Head of caudate nucleus (tissue), 42 donors: ENCODE measurements around the gene LRCH4.

Experiments
- DNase-seq, 42 donors: peaks; one replicate each; pipeline versions ENCODE4 v3.0.0 to v3.0.0-alpha.2; 2020 to 2021; ENCODE audit warnings: mixed read lengths in 7 of 42
- intact Hi-C: fragments of 100-400 bp; cut with DNase I; formaldehyde crosslinking; loops from one replicate; pipeline ENCODE4 v1.15.0; 2022

The LRCH4 gene

DNA sequence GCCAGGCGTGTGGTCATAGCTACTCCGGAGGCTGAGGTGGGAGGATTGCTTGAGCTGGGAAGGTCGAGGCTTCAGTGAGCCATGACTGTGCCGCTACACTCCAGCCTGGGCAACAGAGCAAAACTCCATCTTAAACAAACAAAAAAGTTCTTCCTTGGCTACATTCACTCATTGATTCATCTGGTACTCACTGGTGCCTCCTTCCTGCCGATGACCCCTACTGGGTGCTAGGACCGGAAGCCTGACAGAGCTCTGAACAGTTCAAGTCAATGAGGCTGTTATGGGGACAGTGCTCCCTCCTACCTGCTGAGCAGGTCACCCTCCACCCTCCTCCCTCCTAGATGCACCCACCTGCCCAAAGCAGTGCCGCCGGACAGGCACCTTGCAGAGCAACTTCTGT, 21.2 kb upstream of the LRCH4 start:
- intact Hi-C loops: no loop called here
- DNase-seq: no peak

DNA sequence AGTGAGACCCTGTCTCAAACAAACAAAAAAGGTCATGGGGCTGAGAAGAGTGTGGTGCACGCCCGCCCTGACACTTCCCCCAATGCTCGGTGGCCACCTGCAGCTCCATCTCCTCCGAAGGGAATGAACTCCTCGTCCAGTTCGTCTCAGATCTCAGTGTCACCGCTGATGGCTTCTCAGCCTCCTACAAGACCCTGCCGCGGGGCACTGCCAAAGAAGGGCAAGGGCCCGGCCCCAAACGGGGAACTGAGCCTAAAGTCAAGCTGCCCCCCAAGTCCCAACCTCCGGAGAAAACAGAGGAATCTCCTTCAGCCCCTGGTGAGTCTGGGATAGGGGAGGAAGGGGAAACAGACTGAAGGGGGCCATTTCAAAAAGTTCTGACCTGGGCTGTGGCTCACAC, 20.4 kb upstream of the LRCH4 start:
- DNase-seq: no peak
- intact Hi-C loops: no loop called here

DNA sequence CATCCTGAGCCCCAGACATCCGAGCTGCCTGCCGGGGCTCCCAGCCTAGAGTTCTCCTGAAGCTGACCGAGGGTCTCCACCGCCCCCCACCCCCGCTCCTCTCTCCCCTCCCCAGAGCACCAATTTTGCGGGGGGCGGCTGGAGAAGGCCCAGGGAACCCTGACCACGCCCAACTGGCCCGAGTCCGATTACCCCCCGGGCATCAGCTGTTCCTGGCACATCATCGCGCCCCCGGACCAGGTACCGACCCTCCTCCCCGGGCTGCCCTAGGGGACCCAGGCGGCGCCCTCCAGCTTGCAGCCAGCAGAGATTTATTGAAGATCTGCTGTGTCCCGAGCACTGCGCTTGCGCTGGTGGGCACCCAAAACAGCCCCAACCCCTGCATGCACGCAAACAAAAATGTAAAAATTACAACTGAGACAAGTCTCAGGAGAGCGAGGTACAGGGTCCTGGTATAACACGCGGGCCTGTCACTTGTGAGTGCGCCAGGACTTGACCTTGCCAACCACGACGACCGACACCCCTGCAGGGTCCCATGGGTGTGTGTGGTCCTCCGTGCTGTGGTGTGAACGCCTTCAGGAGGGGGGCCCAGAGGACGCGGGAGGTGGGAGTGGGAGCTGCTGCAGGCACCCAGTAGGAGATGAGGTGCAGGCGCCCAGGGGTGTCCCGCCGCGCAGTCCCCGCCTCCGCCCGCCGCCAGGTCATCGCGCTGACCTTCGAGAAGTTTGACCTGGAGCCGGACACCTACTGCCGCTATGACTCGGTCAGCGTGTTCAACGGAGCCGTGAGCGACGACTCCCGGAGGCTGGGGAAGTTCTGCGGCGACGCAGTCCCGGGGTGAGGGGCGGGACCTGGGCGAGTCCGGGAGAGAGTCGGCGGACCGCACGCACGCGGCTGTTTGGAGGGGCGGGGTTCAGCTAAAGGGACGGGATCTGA, 19.3 kb upstream of the LRCH4 start:
- DNase-seq: peak in 8 of 42 donors; percentile 10 to 55 (median 31)
- intact Hi-C loops: no loop called here

DNA sequence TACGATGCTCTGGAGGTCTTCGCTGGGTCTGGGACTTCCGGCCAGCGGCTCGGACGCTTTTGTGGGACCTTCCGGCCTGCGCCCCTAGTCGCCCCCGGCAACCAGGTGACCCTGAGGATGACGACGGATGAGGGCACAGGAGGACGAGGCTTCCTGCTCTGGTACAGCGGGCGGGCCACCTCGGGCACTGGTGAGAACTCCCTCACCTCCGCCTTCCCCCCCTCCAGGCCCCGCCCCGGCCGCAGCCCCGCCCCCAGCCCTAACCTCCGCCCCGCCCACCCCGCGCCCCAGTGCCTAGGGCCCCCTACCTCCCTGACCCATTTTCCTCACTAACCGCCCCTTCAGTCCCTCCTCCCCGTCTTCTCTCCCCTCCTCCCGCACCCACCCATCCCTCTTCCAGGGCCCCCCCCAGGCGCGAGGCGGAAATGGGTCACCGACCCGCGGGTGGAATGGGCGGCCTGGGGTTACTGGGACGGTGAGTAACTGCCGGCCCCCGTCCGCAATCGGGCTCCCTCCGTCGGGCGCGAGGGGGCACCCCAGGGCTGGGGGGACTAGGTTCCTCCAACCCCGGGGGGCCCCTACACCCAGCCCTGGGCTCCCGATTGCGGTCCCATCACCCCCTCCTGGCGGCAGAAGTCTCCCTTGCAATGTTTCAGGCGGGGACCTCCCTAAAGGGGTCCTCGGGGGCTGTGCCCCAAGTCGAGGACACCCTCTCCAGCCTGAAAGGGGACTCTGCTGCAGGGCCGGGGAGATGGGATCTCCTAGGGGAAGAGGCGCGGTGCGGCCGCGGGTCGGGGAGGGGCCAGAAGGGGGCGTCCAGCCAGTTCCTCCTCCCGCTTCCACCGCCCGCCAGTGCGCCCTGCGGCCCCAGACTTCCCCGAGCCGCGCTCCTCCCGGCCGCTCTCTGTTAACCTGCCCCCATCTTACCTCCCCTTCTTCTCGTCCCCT, 18.4 kb upstream of the LRCH4 start:
- intact Hi-C loops: no loop called here
- DNase-seq: peak in 39 of 42 donors; percentile 36 to 81 (median 54)

DNA sequence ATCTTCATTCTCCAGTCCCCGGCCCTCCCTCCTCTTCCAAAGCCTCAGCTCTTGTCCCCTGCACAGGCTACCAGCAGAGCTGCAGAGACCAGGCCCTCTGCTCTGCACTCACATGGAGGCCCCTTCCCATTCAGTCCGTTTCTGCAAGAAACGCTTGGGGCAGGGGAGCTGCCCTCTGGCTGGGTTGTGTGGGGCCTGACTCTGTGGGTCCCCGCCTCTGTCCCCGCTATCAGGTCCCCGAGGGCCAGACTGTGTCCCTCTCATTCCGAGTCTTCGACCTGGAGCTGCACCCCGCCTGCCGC, 17.7 kb upstream of the LRCH4 start:
- DNase-seq: no peak
- intact Hi-C loops: no loop called here

DNA sequence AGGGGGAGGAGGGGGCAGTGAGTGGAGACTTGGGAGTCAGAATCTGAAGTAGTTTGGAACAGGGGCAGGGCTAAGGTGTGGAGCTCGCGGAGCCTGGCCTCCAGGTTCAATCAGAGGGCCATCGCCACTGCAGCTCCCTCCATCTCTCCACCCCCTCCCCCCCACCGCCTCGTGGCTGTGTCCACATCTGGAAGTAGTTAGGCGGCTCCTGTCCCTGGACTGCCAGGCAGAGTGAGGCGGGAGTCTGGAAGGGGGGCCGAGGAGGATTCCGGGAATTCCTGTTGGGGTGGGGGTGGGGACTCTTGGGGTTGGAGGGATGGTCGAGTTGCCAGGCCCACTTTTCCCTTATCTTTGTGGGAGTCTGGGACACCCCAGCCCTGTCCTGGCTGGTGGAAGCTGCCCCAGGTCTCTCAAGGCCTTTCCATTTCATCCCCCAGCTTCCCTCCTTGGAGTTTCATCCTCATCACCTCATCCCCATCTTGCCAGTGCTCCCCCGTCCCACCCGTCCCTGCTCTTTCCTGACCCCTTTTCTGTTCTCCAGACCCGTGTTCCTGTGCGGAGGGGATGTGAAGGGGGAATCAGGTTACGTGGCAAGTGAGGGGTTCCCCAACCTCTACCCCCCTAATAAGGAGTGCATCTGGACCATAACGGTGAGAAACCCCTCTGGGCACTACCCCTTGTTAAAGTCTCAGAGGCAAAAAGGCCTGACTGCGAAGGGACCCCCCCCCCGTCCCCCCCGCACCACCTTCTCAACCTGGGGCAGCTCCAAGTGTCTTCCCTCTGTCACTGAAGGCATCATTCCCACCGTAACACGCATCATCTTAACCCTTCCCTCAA, 17.2 kb upstream of the LRCH4 start:
- DNase-seq: no peak

DNA sequence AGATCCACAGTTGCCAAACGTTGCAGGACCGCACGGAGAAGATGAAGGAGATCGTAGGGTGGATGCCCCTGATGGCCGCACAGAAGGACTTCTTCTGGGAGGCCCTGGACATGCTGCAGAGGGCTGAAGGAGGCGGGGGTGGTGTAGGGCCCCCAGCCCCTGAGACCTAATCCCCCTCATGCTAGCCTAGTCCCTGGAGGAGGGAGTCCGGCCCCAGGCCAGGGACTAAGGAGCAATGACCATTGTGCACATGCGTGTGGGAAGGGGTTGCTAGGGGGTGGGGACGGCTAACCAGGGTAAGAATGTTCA, 14.8 kb upstream of the LRCH4 start:
- no peak for DNase-seq
- intact Hi-C loops: no loop called here

More for the DNA sequence above, 17.2 kb upstream of the LRCH4 start:
- intact Hi-C loops: no loop called here

DNA sequence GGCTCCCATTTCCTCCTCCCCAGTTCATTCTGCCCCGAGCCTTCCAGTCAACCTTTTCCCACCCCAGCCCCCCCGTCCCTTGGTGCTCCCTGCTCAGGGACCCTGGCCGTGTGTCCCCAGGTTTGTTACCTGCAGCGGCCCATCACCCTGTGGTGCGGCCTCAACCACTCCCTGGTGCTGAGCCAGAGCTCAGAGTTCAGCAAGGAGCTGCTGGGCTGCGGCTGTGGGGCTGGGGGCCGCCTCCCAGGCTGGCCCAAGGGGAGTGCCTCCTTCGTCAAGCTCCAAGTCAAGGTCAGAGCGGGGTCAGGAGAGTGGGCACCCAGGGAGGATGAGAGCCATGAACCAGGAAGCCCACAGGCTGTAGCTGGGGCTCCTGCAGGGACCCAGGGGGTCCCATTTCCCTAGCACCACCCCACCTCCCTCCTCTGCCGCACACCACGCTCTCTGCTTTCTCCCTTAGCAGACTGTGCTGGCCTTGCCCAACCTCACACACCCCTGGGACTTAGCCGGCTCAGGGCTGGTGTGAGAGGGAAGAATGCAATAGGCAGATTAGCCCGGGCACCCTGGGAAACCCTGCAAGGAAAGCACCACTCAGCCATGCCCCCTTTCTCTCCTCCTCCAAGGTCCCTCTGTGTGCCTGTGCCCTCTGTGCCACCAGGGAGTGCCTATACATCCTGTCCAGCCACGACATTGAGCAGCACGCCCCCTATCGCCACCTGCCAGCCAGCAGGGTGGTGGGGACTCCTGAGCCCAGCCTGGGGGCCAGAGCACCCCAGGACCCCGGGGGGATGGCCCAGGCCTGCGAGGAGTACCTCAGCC, 14.2 kb upstream of the LRCH4 start:
- no peak for DNase-seq
- intact Hi-C loops: no loop called here

DNA sequence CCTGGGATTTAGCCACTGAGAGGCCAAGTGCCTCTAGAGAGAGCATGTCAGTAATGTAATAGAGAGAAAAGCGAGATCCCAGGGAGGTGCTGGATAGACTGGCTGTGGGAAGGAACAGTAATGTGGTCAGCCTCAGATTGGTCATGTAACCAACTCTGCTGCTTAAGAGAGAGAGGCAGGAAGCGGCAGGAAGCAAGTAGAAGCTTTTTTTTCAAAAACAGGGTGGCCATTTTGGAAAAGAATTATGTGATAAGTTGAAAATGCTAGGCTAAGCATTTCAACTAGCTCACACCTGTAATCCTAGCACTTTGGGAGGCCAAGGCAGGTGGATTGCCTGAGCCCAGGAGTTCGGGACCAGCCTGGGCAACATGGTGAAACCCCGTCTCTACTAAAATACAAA, 12.5 kb upstream of the LRCH4 start:
- no peak for DNase-seq
- intact Hi-C loops: no loop called here

DNA sequence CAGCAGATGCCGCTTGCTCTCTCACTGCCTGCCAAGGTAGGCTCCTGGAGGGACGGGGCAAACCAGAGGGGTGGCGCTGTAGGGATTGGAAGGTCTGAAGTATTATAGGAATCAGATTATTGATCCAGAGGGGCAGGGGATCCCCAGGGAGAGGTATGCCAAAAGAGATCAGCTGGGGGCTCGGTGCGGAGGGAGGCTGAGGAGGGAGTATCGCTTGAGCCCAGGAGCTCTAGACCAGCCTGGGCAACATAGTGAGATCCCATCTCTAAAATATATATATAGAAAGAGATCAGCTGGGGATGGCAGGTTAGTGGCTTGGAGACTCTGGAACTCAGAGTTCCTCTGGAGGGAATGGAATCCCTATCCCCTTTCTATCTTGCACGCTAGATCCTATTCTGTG, 9.3 kb upstream of the LRCH4 start:
- DNase-seq: no peak
- intact Hi-C loops: no loop called here

DNA sequence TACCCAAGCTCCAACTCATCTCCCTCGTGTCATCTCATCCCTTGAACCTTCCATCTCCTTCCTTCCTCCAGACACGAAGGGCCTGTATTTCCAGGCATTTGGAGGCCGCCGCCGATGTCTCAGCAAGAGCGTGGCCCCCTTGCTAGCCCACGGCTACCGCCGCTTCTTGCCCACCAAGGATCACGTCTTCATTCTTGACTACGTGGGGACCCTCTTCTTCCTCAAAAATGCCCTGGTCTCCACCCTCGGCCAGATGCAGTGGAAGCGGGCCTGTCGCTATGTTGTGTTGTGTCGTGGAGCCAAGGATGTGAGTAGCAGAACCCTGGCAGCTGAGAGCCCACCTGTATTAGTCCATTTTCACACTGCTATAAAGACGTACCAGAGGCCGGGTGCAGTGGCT, 5.7 kb upstream of the LRCH4 start:
- intact Hi-C loops: no loop called here
- no peak for DNase-seq

DNA sequence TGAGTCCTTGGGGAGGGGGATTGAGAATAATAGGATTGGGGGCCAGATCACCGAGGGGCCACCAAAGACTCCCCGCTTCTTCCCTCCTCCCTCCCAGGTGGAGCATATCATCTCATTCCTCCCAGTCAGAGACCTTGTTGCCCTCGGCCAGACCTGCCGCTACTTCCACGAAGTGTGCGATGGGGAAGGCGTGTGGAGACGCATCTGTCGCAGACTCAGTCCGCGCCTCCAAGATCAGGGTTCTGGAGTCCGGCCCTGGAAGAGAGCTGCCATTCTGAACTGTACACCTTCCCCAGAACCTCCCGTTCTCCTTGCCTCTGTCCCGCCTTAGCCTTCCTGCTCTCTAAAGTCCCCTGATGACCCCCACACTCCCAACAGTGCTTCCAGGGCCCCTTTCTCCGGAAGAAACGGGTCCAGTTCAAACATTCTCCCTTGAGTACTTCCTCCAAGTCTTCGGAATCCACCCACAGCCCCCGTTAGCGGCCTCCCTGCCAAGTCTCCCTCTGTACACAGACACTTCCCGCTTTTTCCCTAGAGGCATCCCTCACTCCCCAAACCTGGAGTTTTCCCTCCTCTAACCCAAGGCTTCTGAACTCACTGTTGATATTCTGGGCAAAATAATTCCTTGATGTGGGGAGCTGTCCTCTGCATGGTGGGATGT, 4.3 kb upstream of the LRCH4 start:
- intact Hi-C loops: no loop called here
- no peak for DNase-seq

DNA sequence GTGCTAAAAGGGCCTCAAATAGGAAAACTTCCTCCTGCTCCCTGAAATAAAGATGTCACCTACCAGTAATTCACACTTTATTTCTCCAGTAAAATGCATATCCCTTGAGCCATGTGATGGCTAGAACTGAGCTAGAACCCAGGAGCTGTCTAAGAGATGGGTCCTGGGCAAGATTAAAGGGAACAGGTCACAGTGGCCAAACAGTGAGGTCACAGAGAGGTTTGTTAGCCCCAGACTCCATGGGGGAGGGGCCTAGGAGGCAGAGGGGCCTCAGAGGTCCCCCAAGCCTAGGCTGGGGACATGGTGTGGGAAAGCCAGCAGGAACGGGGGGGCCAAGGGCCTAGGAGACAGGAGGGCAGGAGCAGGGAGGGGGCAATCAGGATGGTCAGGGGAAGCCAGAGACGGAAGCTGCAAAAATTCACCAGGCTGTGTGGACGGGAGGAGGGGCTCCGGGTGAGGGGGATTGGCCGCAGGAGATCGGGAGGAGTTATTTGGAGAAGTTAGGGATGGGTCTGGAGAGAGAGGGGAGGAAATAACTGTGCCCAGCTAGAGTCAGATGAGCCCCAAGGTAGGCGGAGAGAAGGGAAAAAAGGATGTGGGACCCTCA, 3.5 kb upstream of the LRCH4 start:
- no peak for DNase-seq
- intact Hi-C loops: no loop called here

DNA sequence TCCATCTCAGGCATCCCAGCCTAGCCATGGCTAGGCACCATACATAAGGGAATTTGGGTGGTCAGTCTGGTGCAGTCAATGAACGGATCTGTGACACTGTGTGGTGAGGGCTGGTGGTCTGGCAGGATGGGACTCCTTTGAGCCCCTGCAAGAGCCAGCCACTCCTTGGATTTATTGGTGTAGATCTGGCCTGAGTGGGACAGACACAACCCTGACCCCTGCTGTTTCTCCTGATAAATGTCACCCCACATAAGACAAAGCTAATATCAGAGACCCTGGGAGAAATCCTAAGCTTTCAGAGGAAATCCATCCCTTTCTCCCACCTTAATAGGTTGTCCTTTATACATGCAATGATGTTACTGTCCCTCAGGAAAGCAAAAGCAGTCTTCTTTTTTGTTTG, 2.5 kb upstream of the LRCH4 start:
- DNase-seq: no peak

DNA sequence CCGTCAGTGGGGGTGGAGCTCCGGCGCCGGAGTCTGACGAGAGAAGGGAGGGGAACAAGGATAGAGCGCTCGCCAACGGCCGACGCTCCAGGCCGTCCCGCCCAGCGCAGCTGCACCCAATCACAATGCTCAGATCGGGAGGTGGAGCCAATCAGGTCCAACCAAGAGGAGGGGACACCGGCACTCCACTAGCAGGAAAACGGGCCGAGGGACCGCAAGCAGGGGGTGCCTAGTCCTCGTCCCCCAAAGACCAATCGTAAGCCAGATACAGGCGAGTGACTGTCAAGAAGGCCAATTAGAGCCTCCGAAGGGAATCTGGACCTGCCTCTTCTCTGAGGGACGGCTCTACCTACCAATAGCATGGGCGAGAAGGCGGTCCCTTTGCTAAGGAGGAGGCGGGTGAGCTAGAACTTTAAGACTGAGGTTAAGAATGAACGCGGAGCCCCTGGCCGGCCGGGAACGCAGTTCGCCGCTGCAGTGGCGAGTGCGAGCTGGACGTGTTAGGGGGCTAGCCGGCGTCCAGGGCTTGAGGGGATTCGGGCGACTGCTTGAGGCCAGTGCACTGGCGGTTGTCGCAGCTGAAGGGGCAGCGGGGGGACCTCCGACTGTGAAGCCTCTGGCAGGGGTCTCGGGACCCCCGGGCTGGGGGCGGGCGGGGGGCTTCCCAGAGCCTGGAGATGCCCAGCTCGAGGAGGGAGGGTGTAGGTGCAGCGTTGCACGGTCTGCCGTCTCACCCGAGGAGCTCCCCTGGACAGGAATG, 517 bp upstream of the LRCH4 start, which contains the start of gene FBXO24:
TSS of gene FBXO24 (plus strand) at position 63 of the 760 bp plus-strand sequence. CDS start at position 361, 298 bp downstream.
- intact Hi-C loops: loop anchor here (2.0 kb wide), 1 partner anchor 86 kb away; the partner anchor contains the start of gene GNB2
- DNase-seq: peak; percentile 99 to 100 (median 100)

More for the DNA sequence above, 2.5 kb upstream of the LRCH4 start:
- intact Hi-C loops: no loop called here

DNA sequence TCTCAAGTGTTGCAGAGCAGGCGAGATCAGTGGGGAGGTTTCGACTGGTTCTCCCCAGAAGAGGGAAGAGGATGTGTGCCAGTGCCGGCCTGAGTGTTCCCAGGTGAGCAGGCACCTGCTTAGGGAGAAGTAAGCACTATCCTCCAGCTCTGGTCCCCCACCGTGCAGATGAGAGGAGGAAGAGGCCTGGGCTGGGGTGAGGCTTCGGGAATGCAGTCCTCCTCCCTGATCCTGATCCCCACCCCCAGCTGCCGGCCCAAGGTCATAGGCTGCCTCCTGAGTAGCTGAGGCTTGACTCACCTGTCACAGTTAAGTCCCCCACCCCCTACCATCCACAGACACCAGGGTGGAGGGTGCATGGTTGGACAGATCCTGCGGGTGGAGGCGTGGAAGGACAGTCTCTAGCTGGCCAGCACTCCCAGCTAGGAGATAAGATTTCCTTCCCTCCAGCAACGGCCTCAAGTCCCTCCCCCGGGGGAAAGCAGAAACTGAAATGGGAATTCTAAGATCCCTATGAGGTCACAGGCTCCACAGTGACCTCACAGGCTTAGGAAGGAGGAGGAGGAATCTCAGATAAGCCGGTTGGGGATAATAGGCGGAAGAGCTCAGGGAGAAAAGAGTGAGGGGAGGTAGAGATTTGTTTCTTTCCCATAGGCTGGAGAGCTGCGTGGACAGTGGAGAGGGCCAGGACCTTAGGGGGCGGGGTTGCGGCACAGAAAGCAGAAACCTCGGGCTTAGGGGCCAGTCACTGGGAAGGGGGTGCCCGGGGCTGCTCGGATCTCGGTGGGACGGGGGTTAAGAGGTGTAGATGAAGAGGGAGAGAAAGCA, 1.0 kb downstream of the LRCH4 start:
- intact Hi-C loops: no loop called here
- DNase-seq: no peak
